Activated B cell treated with CpG ODN at 0.5 μM for 24 hours (primary cell): Measurements from ENCODE around the gene WNK2. TPM values are rescaled to one million over a fixed set of nuclear protein-coding genes. Genes with fewer than 3 reads are reported as not detected.

Source experiments
- ATAC-seq: fragments of 200-7000 bp; cut with Tn5 transposase; one replicate; pipeline ENCODE4 v1.10.0; 2021; ENCODE audit warnings: low read depth, mild to moderate bottlenecking, moderate library complexity
- CTCF ChIA-PET: fragments of 350-600 bp; sonication (Branson Sonifier 250); formaldehyde crosslinking; loops from one replicate; lab custom pipeline; 2021; ENCODE audit warnings: antibody characterized with exemption; lab: Charles Lee
- POLR2A ChIA-PET: fragments of 350-600 bp; sonication (Branson Sonifier 250); formaldehyde crosslinking; loops from one replicate; lab custom pipeline; 2021; ENCODE audit warnings: antibody characterized with exemption; lab: Charles Lee
- DNase-seq: peaks from one replicate; pipeline ENCODE4 v3.0.0; 2022
- H3K27ac Mint-ChIP-seq: one replicate; pipeline ENCODE4 v1.8.0; 2020; ENCODE audit warnings: mixed read lengths
- H3K27me3 Mint-ChIP-seq: one replicate; pipeline ENCODE4 v1.8.0; 2021; ENCODE audit warnings: mixed read lengths
- H3K36me3 Mint-ChIP-seq: one replicate; pipeline ENCODE4 v1.8.0; 2021; ENCODE audit warnings: low read depth, mixed read lengths
- H3K4me1 Mint-ChIP-seq: one replicate; pipeline ENCODE4 v1.8.0; 2021; ENCODE audit warnings: mixed read lengths
- H3K4me3 Mint-ChIP-seq: one replicate; pipeline ENCODE4 v1.8.0; 2020; ENCODE audit warnings: mild to moderate bottlenecking, mixed read lengths
- H3K9me3 Mint-ChIP-seq: one replicate; pipeline ENCODE4 v1.8.0; 2020; ENCODE audit warnings: mixed read lengths
- CTCF ChIP-seq: fragments of 200-600 bp; IDR thresholded peaks from one replicate; pipeline ENCODE4 v1.8.0; 2022; ENCODE audit warnings: antibody characterized with exemption, mild to moderate bottlenecking
- intact Hi-C: fragments of 100-400 bp; cut with micrococcal nuclease; formaldehyde crosslinking; loops from one replicate; pipeline ENCODE4 v1.15.1; 2024
- total RNA-seq: library from RNA; stranded (reverse); gene quantifications from 2 replicates; pipeline ENCODE4 v1.2.3, GENCODE V29; 2022

Gene WNK2
- total RNA-seq, 1 donor from 2014 or later, result 0.24 TPM

DNA sequence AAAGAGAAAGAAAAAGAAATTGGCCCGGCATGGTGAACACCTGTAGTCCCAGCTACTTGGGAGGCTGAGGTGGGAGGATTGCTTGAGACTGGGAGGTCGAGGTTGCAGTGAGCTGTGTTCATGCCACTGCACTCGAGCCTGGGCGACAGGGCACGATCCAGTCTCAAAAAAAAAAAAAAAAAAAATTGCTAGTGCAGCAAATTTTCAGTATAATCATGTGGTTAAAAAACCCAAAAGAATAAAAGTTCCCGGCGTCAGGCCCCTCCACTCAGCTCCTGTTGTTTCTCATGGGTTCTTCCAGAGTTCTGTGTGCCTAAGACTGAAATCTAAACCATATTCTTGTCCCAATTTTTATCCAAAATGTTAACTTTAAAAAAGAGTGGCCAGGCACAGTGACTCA is 49.1 kb downstream of the WNK2 start:
- intact Hi-C loops, result no loop called here
- Mint-ChIP-seq H3K27me3 (peaks cover 18% of the 10 kb centered on the region), H3K4me1 (no peaks in the 10 kb centered on the region), H3K27ac (no peak overlapping the region), H3K9me3 (no peaks in the 10 kb centered on the region), H3K4me3 (no peak overlapping the region), H3K36me3 (no peaks in the 10 kb centered on the region)
- ChIA-PET POLR2A (no interaction called here), CTCF (no interaction called here)
- ATAC-seq (no peak), DNase-seq (no peak)
- TF ChIP-seq CTCF, result no peak

GRCh38 chr9:93234600-93234999 is 50.7 kb downstream of the WNK2 start:
- POLR2A ChIA-PET, result no interaction called here
- intact Hi-C loops, result no loop called here

GRCh38 chr9:93235300-93235960 is 51.5 kb downstream of the WNK2 start:
- no peak for TF ChIP-seq CTCF
- Mint-ChIP-seq H3K4me3 (no peak overlapping the region), H3K27ac (no peak overlapping the region), H3K9me3 (no peaks in the 10 kb centered on the region), H3K4me1 (no peaks in the 10 kb centered on the region), H3K27me3 (peaks cover 18% of the 10 kb centered on the region), H3K36me3 (no peaks in the 10 kb centered on the region)
- ChIA-PET POLR2A (no interaction called here), CTCF (no interaction called here)
- DNase-seq, result no peak
- intact Hi-C loops, result no loop called here
- ATAC-seq, result no peak

More at GRCh38 chr9:93234600-93234999, 50.7 kb downstream of the WNK2 start:
- Mint-ChIP-seq H3K27me3 (peaks cover 18% of the 10 kb centered on the region), H3K36me3 (no peaks in the 10 kb centered on the region), H3K4me3 (no peak overlapping the region), H3K4me1 (no peaks in the 10 kb centered on the region), H3K9me3 (no peaks in the 10 kb centered on the region), H3K27ac (no peak overlapping the region)
- CTCF ChIA-PET, result no interaction called here
- DNase-seq, result no peak
- ATAC-seq, result no peak
- no peak for TF ChIP-seq CTCF

DNA sequence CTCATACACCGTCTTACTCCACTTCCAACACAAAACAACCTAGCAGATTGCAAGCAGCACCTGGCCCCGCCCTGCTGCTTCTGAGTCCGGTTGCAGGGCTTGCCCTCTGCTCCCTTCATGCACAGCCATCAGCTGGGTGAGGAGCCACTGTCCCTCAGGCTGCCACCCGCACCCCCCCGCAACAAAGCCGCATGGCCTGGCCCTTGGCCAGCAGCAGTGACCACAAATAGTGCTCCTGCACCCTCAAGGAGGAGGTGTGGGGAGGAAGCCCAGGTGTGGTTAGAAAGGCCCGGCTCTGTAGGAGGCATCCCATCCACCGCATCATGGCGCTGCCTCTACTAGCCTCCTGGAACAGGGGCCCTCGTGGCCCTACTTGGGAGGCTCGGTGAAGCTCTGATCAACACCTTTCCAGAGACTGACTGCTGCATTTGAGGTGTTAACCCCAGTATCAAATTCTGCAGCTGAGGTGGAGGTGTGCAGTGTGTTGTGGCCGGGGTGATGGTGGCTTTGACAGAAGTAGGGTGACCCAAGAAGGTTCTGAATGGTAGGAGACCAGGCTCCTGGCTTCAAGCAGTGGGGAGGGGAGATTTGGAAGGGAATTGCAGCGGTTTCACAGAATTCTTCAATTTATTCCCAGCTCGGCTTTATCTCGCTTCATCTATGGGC is 52.7 kb downstream of the WNK2 start:
- Mint-ChIP-seq H3K9me3 (no peaks in the 10 kb centered on the region), H3K36me3 (no peaks in the 10 kb centered on the region), H3K27me3 (peaks cover 10% of the 10 kb centered on the region), H3K4me3 (no peak overlapping the region), H3K4me1 (no peaks in the 10 kb centered on the region), H3K27ac (no peak overlapping the region)
- ChIA-PET CTCF (no interaction called here), POLR2A (no interaction called here)
- ATAC-seq, result no peak
- intact Hi-C loops, result no loop called here
- DNase-seq, result no peak
- TF ChIP-seq CTCF, result no peak

DNA sequence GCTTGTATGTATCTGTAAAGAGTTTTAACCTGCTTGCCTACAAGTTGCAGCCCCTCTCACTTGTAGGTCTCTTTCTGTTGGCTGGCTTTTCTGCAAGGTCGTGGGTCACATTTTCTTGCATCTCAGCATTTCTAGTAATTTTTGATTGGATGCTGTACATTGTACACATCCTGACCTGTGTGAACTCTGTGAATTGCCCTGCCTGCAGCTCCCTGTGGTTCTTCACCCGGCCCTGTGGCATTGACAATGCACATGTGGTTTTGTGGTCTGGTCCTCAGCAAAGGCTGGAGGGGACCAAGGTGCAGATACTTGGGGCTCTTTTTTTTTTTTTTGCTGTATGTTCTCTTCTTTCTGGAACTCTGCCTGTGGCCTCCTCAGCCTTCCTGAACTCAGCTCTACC is 53.6 kb downstream of the WNK2 start:
- Mint-ChIP-seq H3K4me3 (no peak overlapping the region), H3K27me3 (peaks cover 5% of the 10 kb centered on the region), H3K36me3 (no peaks in the 10 kb centered on the region), H3K27ac (no peak overlapping the region), H3K9me3 (no peaks in the 10 kb centered on the region), H3K4me1 (no peaks in the 10 kb centered on the region)
- ATAC-seq (no peak), DNase-seq (no peak)
- intact Hi-C loops, result no loop called here
- ChIA-PET CTCF (no interaction called here), POLR2A (no interaction called here)
- TF ChIP-seq CTCF, result no peak
